DND-41 (cell line): ENCODE data around the gene RNF144A.

Source experiments
- ATAC-seq: fragments of 200-7000 bp; cut with Tn5 transposase; 3 replicates; pipeline ENCODE4 v1.9.1; 2021; ENCODE audit warnings: low read depth; ENCODE audit not compliant: insufficient read depth
- DNase-seq: peaks from one replicate; pipeline ENCODE4 v3.0.0-alpha.2; 2020
- H2AFZ ChIP-seq: 2 replicates; pipeline ENCODE4 v1.6.0; 2012; ENCODE audit warnings: low read depth, low read length
- H3K27ac ChIP-seq: 2 replicates; pipeline ENCODE4 v1.5.1; 2012; ENCODE audit warnings: low read length, inconsistent platforms
- H3K27me3 ChIP-seq: fragments of 200-600 bp; sonication (generic); 2 replicates; pipeline ENCODE4 v1.6.0; 2012; ENCODE audit warnings: low read length, mild to moderate bottlenecking, inconsistent platforms; ENCODE audit not compliant: insufficient read depth, poor library complexity
- H3K36me3 ChIP-seq: 2 replicates; pipeline ENCODE4 v1.5.1; 2012; ENCODE audit warnings: low read length, inconsistent platforms; ENCODE audit not compliant: insufficient read depth
- H3K4me1 ChIP-seq: 2 replicates; pipeline ENCODE4 v1.5.1; 2012; ENCODE audit warnings: mild to moderate bottlenecking, low read length; ENCODE audit not compliant: insufficient read depth
- H3K4me2 ChIP-seq: 2 replicates; pipeline ENCODE4 v1.6.0; 2012; ENCODE audit warnings: mild to moderate bottlenecking, moderate library complexity, low read length, inconsistent platforms; ENCODE audit not compliant: insufficient read depth
- H3K4me3 ChIP-seq, 2 experiments: fragments of 200-600 bp in 1 of 2; shearing (Covaris generic) in 1 of 2; 2 replicates each; pipeline ENCODE4 v1.5.1; 2012 to 2016; ENCODE audit warnings: inconsistent platforms in 2 of 2, low read length in 2 of 2, mild to moderate bottlenecking in 2 of 2, low read depth in 1 of 2, moderate library complexity in 1 of 2
- H3K79me2 ChIP-seq: 2 replicates; pipeline ENCODE4 v1.6.0; 2012; ENCODE audit warnings: low read length, inconsistent platforms; ENCODE audit not compliant: insufficient read depth
- H3K9ac ChIP-seq: 2 replicates; pipeline ENCODE4 v1.6.0; 2012; ENCODE audit warnings: low read depth, mild to moderate bottlenecking, inconsistent platforms, low read length, moderate library complexity
- H3K9me3 ChIP-seq: 2 replicates; pipeline ENCODE4 v1.5.1; 2012; ENCODE audit warnings: low read length, moderate library complexity, mild to moderate bottlenecking, inconsistent platforms; ENCODE audit not compliant: insufficient read depth, severe bottlenecking
- H4K20me1 ChIP-seq: 2 replicates; pipeline ENCODE4 v1.6.0; 2012; ENCODE audit warnings: low read length; ENCODE audit not compliant: insufficient read depth
- EZH2 ChIP-seq: IDR thresholded peaks from 3 replicates; pipeline ENCODE4 v1.6.1; 2012; ENCODE audit warnings: borderline replicate concordance, low read depth, mild to moderate bottlenecking, moderate library complexity, low read length, inconsistent platforms; ENCODE audit not compliant: severe bottlenecking
- TF ChIP-seq, protein P1 (sequence below): IDR thresholded peaks from 2 replicates; pipeline ENCODE4 v1.5.1; 2012; ENCODE audit warnings: borderline replicate concordance, low read length, moderate library complexity, mild to moderate bottlenecking; ENCODE audit not compliant: poor library complexity, severe bottlenecking; ENCODE audit errors: extremely low read depth

Gene RNF144A

DNA sequence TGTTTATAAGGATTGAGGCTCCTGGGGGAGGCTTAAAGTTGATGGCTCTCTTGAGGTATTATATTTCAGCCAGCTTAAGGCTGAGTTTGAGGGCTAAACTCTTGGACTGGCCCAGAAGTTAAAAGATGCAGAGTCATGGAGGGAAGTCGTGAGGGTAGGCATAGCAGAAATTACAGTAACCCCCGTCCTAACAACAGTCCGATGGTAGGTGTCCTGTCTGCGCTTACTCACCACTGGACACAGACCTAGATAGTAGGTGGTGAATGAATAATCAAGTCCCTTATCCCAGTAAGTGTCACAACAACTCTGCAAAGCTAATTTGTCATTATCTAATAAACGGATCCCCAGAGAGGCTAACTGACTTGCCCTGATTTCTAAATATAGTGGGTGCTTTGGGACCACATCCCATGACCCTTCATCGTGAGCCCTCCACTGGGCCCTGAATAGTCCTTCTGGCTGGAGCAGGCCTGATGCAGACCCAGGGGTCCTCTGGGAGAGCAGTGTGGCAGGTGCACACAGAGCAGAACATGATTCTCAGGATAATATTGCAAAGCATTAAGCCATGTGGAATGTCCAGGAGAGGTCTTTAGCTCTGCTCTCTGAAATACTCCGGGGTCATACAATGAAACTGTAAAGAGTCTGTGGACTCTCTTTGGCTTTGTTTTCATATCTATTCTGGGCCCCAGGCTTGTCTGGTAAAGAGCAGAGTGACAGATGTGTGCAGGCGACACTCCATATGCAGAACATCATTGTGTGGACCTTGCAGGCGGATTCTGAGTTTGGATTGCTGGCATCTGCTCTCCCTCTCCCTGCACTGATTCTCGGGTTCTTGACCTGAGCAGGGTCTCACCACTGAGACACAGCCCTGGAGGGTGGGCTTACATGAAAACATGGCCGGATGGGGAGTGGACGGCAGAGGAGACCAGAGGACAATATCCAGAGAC lies 98.1 kb downstream of the RNF144A start:
- H3K79me2 ChIP-seq: peaks cover 41% of the 10 kb centered on the region
- H4K20me1 ChIP-seq: peaks cover 35% of the 10 kb centered on the region
- H3K36me3 ChIP-seq: peaks cover 73% of the 10 kb centered on the region
- no peak overlapping the region for H3K4me2 ChIP-seq
- H3K27ac ChIP-seq: no peak overlapping the region
- H3K27me3 ChIP-seq: no peaks in the 10 kb centered on the region
- DNase-seq (no peak), ATAC-seq (no peak)
- no peak overlapping the region for H3K9ac ChIP-seq
- H3K9me3 ChIP-seq: no peaks in the 10 kb centered on the region
- TF ChIP-seq, protein P1, sequence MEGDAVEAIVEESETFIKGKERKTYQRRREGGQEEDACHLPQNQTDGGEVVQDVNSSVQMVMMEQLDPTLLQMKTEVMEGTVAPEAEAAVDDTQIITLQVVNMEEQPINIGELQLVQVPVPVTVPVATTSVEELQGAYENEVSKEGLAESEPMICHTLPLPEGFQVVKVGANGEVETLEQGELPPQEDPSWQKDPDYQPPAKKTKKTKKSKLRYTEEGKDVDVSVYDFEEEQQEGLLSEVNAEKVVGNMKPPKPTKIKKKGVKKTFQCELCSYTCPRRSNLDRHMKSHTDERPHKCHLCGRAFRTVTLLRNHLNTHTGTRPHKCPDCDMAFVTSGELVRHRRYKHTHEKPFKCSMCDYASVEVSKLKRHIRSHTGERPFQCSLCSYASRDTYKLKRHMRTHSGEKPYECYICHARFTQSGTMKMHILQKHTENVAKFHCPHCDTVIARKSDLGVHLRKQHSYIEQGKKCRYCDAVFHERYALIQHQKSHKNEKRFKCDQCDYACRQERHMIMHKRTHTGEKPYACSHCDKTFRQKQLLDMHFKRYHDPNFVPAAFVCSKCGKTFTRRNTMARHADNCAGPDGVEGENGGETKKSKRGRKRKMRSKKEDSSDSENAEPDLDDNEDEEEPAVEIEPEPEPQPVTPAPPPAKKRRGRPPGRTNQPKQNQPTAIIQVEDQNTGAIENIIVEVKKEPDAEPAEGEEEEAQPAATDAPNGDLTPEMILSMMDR: no peak
- TF ChIP-seq EZH2: no peak
- no peak overlapping the region for H2AFZ ChIP-seq
- H3K4me3 ChIP-seq: no peak overlapping the region
- no peaks in the 10 kb centered on the region for H3K4me1 ChIP-seq

DNA sequence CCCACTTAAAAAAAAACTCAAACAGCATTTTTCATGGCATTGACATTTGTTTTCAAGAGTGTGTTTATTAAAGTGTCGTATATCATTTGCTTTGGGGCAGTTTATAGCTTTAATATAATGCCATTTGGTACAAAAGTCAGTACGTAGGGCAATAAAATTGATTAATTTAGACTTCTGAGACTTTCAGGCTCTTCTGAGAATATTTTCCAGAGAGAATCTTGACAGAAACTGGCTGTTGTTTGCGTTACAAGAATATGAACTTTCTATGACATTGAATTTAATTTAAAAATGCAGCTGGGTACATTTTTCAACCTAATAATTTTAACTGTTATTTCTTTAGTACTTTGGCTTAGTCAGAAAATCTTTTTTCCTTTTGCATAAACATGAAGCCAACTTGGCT lies 98.9 kb downstream of the RNF144A start:
- no peak for ATAC-seq
- TF ChIP-seq, protein P1: no peak
- no peak for TF ChIP-seq EZH2
- H3K9ac ChIP-seq: no peak overlapping the region
- peaks cover 35% of the 10 kb centered on the region for H3K79me2 ChIP-seq
- H3K4me2 ChIP-seq: no peak overlapping the region
- H3K27ac ChIP-seq: no peak overlapping the region
- no peak for DNase-seq
- H3K4me3 ChIP-seq: no peak overlapping the region
- no peaks in the 10 kb centered on the region for H3K4me1 ChIP-seq
- H2AFZ ChIP-seq: no peak overlapping the region
- no peaks in the 10 kb centered on the region for H3K27me3 ChIP-seq
- peaks cover 38% of the 10 kb centered on the region for H4K20me1 ChIP-seq
- no peaks in the 10 kb centered on the region for H3K9me3 ChIP-seq
- H3K36me3 ChIP-seq: peaks cover 77% of the 10 kb centered on the region

- Histone ChIP-seq H3K4me1 (no peaks in the 10 kb centered on the region), H3K9me3 (no peaks in the 10 kb centered on the region), H3K27me3 (no peaks in the 10 kb centered on the region), H3K36me3 (peaks cover 83% of the 10 kb centered on the region), H3K27ac (no peak overlapping the region), H3K4me2 (no peak overlapping the region), H3K79me2 (peaks cover 30% of the 10 kb centered on the region), H3K9ac (no peak overlapping the region), H2AFZ (no peak overlapping the region), H3K4me3 (no peak overlapping the region), H4K20me1 (peaks cover 34% of the 10 kb centered on the region)
- no peak for ATAC-seq
- no peak for DNase-seq
- TF ChIP-seq, protein P1: no peak
- TF ChIP-seq EZH2: no peak
Measured at GRCh38 chr2:7016601-7017211, 99.5 kb downstream of the RNF144A start.
